Mesothelial cell of epicardium (in vitro differentiated cells): ENCODE measurements around the gene JUN. TPM values are rescaled to one million over a fixed set of nuclear protein-coding genes. Genes with fewer than 3 reads are reported as not detected.

Experiments used
- DNase-seq, 2 experiments: peaks; one replicate each; pipeline ENCODE4 v3.0.0; 2021; ENCODE audit warnings: low spot score in 2 of 2; ENCODE audit not compliant: unreplicated experiment in 2 of 2
- H3K27ac Mint-ChIP-seq: 2 replicates; pipeline ENCODE4 v1.8.0; 2021; ENCODE audit warnings: mixed read lengths
- H3K27me3 Mint-ChIP-seq: 2 replicates; pipeline ENCODE4 v1.8.0; 2021; ENCODE audit warnings: low read depth, mixed read lengths
- H3K36me3 Mint-ChIP-seq: 2 replicates; pipeline ENCODE4 v1.8.0; 2021; ENCODE audit warnings: mixed read lengths
- H3K4me1 Mint-ChIP-seq: 2 replicates; pipeline ENCODE4 v1.8.0; 2021; ENCODE audit warnings: mixed read lengths
- H3K4me3 Mint-ChIP-seq: 2 replicates; pipeline ENCODE4 v1.8.0; 2021; ENCODE audit warnings: mild to moderate bottlenecking, moderate library complexity, mixed read lengths
- H3K9me3 Mint-ChIP-seq: 2 replicates; pipeline ENCODE4 v1.8.0; 2021; ENCODE audit warnings: mixed read lengths
- CTCF ChIP-seq: fragments of 200-600 bp; sonication (generic); IDR thresholded peaks from one replicate; pipeline ENCODE4 v1.5.0; 2021; ENCODE audit warnings: antibody characterized with exemption; ENCODE audit not compliant: unreplicated experiment
- total RNA-seq: library from RNA; stranded (reverse); gene quantifications from 3 replicates; pipeline ENCODE4 v1.2.1, GENCODE V29; 2021

Gene JUN
- total RNA-seq, 1 donor from 2014 or later: 242 TPM

DNA sequence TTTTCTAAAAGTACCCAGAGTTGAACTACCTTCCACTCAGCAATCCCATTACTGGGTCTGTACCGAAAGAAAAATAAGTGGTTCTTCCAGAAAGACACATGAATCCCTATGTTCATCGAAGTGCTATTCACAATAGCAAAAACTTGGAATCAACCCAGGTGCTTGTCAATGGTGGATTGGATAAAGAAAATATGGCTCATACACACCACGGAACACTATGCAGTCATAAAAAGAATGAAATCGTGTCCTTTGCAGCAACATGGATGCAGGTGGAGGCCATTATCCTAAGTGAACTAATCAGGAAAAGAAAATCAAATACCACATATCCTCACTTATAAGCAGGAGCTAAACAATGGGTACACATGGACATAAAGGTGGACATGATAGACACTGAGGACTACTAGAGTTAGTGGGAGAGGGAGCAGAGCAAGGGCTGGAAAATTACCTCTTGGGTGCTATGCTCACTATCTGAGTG, 32.9 kb upstream of the JUN start:
- Mint-ChIP-seq H3K4me3 (peak overlapping the region; percentile 73), H3K27me3 (no peaks in the 10 kb centered on the region), H3K27ac (peak overlapping the region; percentile 97), H3K36me3 (no peaks in the 10 kb centered on the region), H3K9me3 (no peaks in the 10 kb centered on the region), H3K4me1 (peaks cover 50% of the 10 kb centered on the region)
- TF ChIP-seq CTCF: no peak
- DNase-seq: no peak

DNA sequence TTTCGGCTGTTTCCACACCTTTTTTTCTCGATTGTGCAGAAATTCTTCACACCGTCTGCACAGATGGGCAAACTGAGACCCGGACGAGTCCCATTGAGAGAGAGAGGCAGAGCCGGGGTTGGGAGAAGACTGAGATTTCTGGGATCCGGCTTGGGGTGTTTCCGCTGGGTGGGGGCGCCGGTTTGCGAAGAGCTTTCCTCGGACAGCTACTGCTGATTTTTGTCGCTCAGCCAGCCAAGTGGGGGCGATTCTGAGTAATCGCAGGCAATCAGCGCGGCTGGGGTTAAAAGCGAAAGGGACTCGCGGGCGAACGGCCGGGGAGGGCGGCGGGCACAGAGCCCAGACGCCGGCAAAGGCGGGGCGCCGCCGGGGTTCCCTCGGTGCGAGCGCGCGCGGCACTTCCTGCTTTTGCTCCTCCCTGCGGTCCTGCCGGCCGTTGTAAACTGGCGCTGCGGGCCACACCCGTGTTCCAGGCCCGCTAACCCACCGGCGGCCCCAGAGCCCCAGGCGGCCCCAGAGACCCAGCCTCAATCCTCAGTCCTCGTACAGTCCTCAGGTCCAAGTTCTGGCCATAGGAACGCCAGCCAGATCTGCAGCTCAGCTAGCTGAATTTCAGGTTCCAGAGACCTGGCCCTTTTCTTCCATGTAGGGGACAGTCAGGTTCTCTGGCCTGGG, 32.4 kb upstream of the JUN start:
- no peak for TF ChIP-seq CTCF
- peak; percentile 66 to 82 for DNase-seq
- Mint-ChIP-seq H3K27me3 (no peaks in the 10 kb centered on the region), H3K27ac (peak overlapping the region; percentile 97), H3K36me3 (no peaks in the 10 kb centered on the region), H3K4me3 (peak overlapping the region; percentile 73), H3K4me1 (peaks cover 50% of the 10 kb centered on the region), H3K9me3 (no peaks in the 10 kb centered on the region)

- no peak for TF ChIP-seq CTCF
- H3K27ac Mint-ChIP-seq: peak overlapping the region; percentile 97
Observed at GRCh38 chr1:58815686-58816071, 31.8 kb upstream of the JUN start.

DNA sequence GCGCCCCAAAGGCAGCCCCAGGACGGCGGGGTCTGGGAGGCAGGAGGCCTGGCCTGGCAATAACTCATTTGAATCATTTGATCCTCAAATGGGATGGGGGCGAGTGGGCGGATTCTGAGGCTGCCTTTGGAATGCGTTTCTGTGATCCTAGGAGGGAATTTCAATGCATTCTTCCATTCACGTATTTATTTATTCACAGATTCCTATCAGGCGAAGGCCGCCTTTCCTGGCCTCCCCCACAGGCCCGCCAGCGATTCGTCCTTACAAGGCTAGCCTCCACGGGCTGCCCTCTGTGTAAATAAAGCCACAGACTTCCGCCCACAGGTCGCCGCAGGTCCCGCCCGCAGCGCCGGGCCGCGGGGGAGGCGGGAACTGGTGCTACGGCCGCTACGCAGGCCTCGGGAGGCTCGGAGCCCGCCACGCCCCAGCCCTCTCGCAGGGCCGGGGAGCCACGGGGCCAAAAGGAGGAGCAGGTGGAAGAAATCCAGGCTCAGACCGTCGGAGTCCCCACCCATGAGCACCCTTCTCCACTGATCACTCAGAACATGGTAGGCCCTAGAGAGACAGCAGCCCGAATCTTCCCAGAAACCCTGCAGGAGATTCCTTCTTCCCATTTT, 31.3 kb upstream of the JUN start:
- Mint-ChIP-seq H3K27ac (peak overlapping the region; percentile 97), H3K9me3 (no peaks in the 10 kb centered on the region), H3K27me3 (no peaks in the 10 kb centered on the region), H3K4me3 (peak overlapping the region; percentile 73), H3K4me1 (peaks cover 49% of the 10 kb centered on the region), H3K36me3 (no peaks in the 10 kb centered on the region)
- no peak for TF ChIP-seq CTCF
- DNase-seq: peak; percentile 31 to 75

More at GRCh38 chr1:58815686-58816071, 31.8 kb upstream of the JUN start:
- H3K36me3 Mint-ChIP-seq: no peaks in the 10 kb centered on the region
- H3K9me3 Mint-ChIP-seq: no peaks in the 10 kb centered on the region
- peak overlapping the region; percentile 73 for H3K4me3 Mint-ChIP-seq
- no peak for DNase-seq
- no peaks in the 10 kb centered on the region for H3K27me3 Mint-ChIP-seq
- H3K4me1 Mint-ChIP-seq: peaks cover 50% of the 10 kb centered on the region

GRCh38 chr1:58814251-58815068, 30.6 kb upstream of the JUN start:
- H3K4me3 Mint-ChIP-seq: peak overlapping the region; percentile 72
- DNase-seq: peak; percentile 36 to 57
- no peak for TF ChIP-seq CTCF
- H3K9me3 Mint-ChIP-seq: no peaks in the 10 kb centered on the region
- H3K36me3 Mint-ChIP-seq: no peaks in the 10 kb centered on the region
- peak overlapping the region; percentile 95 for H3K27ac Mint-ChIP-seq
- H3K27me3 Mint-ChIP-seq: no peaks in the 10 kb centered on the region
- H3K4me1 Mint-ChIP-seq: peaks cover 49% of the 10 kb centered on the region
